ENCODE results near the gene CD55. TPM values are rescaled to one million over a fixed set of nuclear protein-coding genes. Genes with fewer than 3 reads are reported as not detected.

Gene CD55
- total and polyA plus RNA-seq, 8 donors, result 8.1 to 168 (median 25.6) TPM

DNA sequence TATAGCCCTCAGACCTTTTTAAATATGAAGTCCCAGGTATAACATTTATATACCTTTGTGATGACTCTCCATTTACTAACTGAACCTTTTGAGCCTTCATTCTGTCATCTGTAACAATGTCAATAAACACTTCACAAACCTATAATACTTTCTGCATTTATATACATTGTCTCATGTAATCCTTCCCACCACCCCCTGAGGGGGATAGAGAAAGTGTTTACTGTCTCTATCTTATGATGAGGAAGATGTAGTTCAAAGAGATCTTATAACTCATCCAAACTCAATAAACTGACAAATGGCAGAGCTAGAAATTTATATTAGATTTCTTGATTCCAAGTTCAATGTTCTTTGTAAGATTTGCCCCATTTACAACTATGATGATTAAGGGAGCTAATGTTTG lies 84.3 kb downstream of the CD55 start:
- intact Hi-C loops (cut with DNase I; ENCODE audit: low total_unique reads), result no loop called here
- no peak for TF ChIP-seq POLR2A (IDR thresholded peaks at IDR 0.05)
- no peak for TF ChIP-seq EP300 (IDR thresholded peaks at IDR 0.05)
- TF ChIP-seq POLR2AphosphoS5 (IDR thresholded peaks at IDR 0.05), result no peak
- TF ChIP-seq, protein P1, sequence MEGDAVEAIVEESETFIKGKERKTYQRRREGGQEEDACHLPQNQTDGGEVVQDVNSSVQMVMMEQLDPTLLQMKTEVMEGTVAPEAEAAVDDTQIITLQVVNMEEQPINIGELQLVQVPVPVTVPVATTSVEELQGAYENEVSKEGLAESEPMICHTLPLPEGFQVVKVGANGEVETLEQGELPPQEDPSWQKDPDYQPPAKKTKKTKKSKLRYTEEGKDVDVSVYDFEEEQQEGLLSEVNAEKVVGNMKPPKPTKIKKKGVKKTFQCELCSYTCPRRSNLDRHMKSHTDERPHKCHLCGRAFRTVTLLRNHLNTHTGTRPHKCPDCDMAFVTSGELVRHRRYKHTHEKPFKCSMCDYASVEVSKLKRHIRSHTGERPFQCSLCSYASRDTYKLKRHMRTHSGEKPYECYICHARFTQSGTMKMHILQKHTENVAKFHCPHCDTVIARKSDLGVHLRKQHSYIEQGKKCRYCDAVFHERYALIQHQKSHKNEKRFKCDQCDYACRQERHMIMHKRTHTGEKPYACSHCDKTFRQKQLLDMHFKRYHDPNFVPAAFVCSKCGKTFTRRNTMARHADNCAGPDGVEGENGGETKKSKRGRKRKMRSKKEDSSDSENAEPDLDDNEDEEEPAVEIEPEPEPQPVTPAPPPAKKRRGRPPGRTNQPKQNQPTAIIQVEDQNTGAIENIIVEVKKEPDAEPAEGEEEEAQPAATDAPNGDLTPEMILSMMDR (IDR thresholded peaks at IDR 0.05), result no peak

GRCh38 chr1:207407655-207408260 lies 86.3 kb downstream of the CD55 start:
- no peak for DNase-seq
- Histone ChIP-seq H3K4me3 (no peak overlapping the region), H3K36me3 (no peaks in the 10 kb centered on the region), H3K27me3 (no peaks in the 10 kb centered on the region), H3K4me1 (no peaks in the 10 kb centered on the region), H3K9me3 (no peaks in the 10 kb centered on the region), H3K27ac (peak overlapping the region in 2 of 5 donors; percentile 26 to 59)
- no peak for TF ChIP-seq POLR2A (IDR thresholded peaks at IDR 0.05)
- TF ChIP-seq POLR2AphosphoS5 (IDR thresholded peaks at IDR 0.05), result no peak
- no peak for TF ChIP-seq EP300 (IDR thresholded peaks at IDR 0.05)
- TF ChIP-seq, protein P1 (IDR thresholded peaks at IDR 0.05), result no peak
- WGBS, 5 donors, result 15 to 39% (median 32%) methylated on average over 1 of the region's 1 CpG
- intact Hi-C loops (cut with DNase I; ENCODE audit: low total_unique reads), result no loop called here

More for the DNA sequence above, 84.3 kb downstream of the CD55 start:
- DNase-seq, result no peak
- no peaks in the 10 kb centered on the region for H3K4me1 ChIP-seq
- no peaks in the 10 kb centered on the region for H3K9me3 ChIP-seq
- no peaks in the 10 kb centered on the region for H3K27me3 ChIP-seq
- no peak overlapping the region for H3K4me3 ChIP-seq
- H3K27ac ChIP-seq, result no peak overlapping the region
- no peaks in the 10 kb centered on the region for H3K36me3 ChIP-seq

Other genes with a start within 250 kb of the CD55 start
- gene C4BPB, start 232.8 kb upstream of the CD55 start, total RNA-seq, result 1 to 10 TPM in 2 of 5 donors, not detected in 3; 3.5 to 6.2 TPM
- gene C4BPB, start 232.8 kb upstream of the CD55 start, polyA plus RNA-seq, result 10 to 100 TPM in 2 of 3 donors, 1 to 10 TPM in 1; 8.5 to 18.9 (median 14.8) TPM
- gene C4BPA, start 217.4 kb upstream of the CD55 start, total RNA-seq, result 10 to 100 TPM in 1 of 5 donors, not detected in 4; 24.6 TPM
- 1 to 10 TPM in 2 of 3 donors, not detected in 1; 1.2 to 2.5 TPM for gene C4BPA, start 217.4 kb upstream of the CD55 start, polyA plus RNA-seq
- gene CR2, start 132.7 kb downstream of the CD55 start, total RNA-seq, result under 1 TPM in 2 of 5 donors, not detected in 3; 0.29 to 0.92 TPM
- gene CR2, start 132.7 kb downstream of the CD55 start, polyA plus RNA-seq, result 1 to 10 TPM in 1 of 3 donors, under 1 TPM in 1, not detected in 1; 0.76 to 4.2 TPM
- gene CR1, start 174.5 kb downstream of the CD55 start, total RNA-seq, result 1 to 10 TPM; 1.3 to 8.0 (median 1.8) TPM
- gene CR1, start 174.5 kb downstream of the CD55 start, polyA plus RNA-seq, result under 1 TPM; 0.44 to 0.61 (median 0.48) TPM